Measurements from ENCODE around the gene OPTC. TPM values are rescaled to one million over a fixed set of nuclear protein-coding genes. Genes with fewer than 3 reads are reported as not detected.

OPTC gene
- total RNA-seq, 1 experiment from 2014 or later: not detected

DNA sequence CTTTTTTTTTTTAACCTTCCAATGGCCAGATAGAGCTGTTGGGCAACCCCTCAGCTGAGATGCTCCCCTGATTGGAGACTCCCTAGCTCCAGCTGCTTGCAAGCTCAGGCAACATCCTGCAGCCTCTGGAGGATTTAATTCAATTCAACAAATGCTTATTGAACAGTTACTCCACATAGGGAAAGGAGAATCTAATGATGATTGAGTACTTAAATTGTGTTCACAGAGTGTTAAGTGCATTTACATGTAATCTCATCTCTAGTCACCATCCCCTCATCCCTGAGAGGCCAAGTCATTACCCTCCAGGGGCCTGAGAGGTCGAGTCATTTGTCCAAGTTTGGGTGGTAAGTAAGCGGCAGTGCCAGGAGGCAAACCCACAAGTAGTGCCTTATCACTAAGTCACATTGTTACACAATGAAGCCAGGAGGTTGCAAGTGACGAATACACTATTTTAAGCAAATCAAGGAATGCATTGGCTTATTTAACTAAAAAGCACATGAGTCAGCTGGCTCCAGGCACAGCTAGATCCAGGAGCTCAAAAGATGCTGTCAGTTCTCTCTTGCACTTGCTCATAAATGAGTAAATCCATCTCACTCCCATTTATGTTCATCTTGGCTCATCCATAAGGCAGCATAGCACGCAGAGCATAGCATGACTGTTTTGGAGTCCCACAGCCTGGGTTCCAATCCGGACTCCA, 64.3 kb downstream of the OPTC start:
- peak; percentile 98 for DNase-seq (ENCODE audit: low read depth)

Other genes starting within 250 kb of the OPTC start
- gene BTG2, start 188.6 kb upstream of the OPTC start, total RNA-seq (2014; rRNA removed): 19.0 and 30.4 TPM in 2 replicates
- gene FMOD, start 143.0 kb upstream of the OPTC start, total RNA-seq (2014; rRNA removed): 3.0 and 3.1 TPM in 2 replicates
- gene PRELP, start 18.3 kb upstream of the OPTC start, total RNA-seq (2014; rRNA removed): 0.06 TPM in 2 replicates
- gene ATP2B4, start 132.7 kb downstream of the OPTC start, total RNA-seq (2014; rRNA removed): 24.8 and 25.8 TPM in 2 replicates